GM12878 (cell line): Measurements from ENCODE around the gene CCDC187. TPM values are rescaled to one million over a fixed set of nuclear protein-coding genes. Genes with fewer than 3 reads are reported as not detected.

Experiments
- ATAC-seq: fragments of 200-7000 bp; cut with Tn5 transposase; 3 replicates; pipeline ENCODE4 v1.9.1; 2020; ENCODE audit warnings: mild to moderate bottlenecking, moderate library complexity
- BruUV-seq: library from RNA; stranded (reverse); fragments of 400-500 nt; replicated peaks from 2 replicates; lab custom pipeline; 2021; lab: Mats Ljungman, UMichigan
- CTCF ChIA-PET: fragments of 300-600 bp; sonication (Branson Sonifier 250); formaldehyde crosslinking; extraction: SDS; loops from one replicate; lab custom pipeline; 2021; ENCODE audit warnings: inconsistent platforms; lab: Yijun Ruan, JAX
- POLR2A ChIA-PET: fragments of 350-600 bp; formaldehyde crosslinking; extraction: SDS; loops from one replicate; lab custom pipeline; 2021; ENCODE audit warnings: inconsistent platforms; lab: Charles Lee
- RAD21 ChIA-PET: fragments of 300-600 bp; sonication (Branson Sonifier 250); formaldehyde crosslinking; loops from one replicate; lab custom pipeline; 2023; ENCODE audit warnings: antibody characterized with exemption; ENCODE audit not compliant: unreplicated experiment; lab: Charles Lee
- SMC1A ChIA-PET: fragments of 300-600 bp; sonication (Branson Sonifier 250); formaldehyde crosslinking; loops from one replicate; lab custom pipeline; 2023; ENCODE audit not compliant: unreplicated experiment, uncharacterized antibody; lab: Charles Lee
- DNase-seq: peaks from one replicate; pipeline ENCODE4 v3.0.0-alpha.2; 2011; ENCODE audit warnings: low read depth, low spot score
- FAIRE-seq: peaks from 3 replicates; lab custom pipeline; 2011; peaks lifted over from hg19 to GRCh38; lab: Jason Lieb, UNC
- H2AFZ ChIP-seq: 2 replicates; pipeline ENCODE4 v1.6.0; 2011; ENCODE audit warnings: low read depth, low read length, control low read depth; ENCODE audit not compliant: control insufficient read depth
- H3K27ac ChIP-seq: 2 replicates; pipeline ENCODE4 v1.5.1; 2011; ENCODE audit warnings: control low read depth; ENCODE audit not compliant: control insufficient read depth, insufficient read depth
- H3K27me3 ChIP-seq, 2 experiments: replicated peaks in 1 of 2; 2 replicates each; pipeline versions ENCODE4 v1.6.0 to v1.6.1; 2011; ENCODE audit warnings: low read length in 1 of 2; ENCODE audit not compliant: control insufficient read depth in 2 of 2, insufficient read depth in 2 of 2
- H3K36me3 ChIP-seq, 2 experiments: 2 replicates each; pipeline ENCODE4 v1.5.1; 2011; ENCODE audit warnings: low read length in 1 of 2; ENCODE audit not compliant: control insufficient read depth in 2 of 2, insufficient read depth in 2 of 2
- H3K4me1 ChIP-seq: 2 replicates; pipeline ENCODE4 v1.6.1; 2011; ENCODE audit warnings: mild to moderate bottlenecking, low read length, moderate library complexity, mixed read lengths; ENCODE audit not compliant: control insufficient read depth, insufficient read depth
- H3K4me2 ChIP-seq: 2 replicates; pipeline ENCODE4 v1.6.0; 2011; ENCODE audit warnings: control low read depth; ENCODE audit not compliant: control insufficient read depth, insufficient read depth
- H3K4me3 ChIP-seq: fragments of 200-600 bp; sonication (generic); 2 replicates; pipeline ENCODE4 v1.5.1; 2016
- H3K79me2 ChIP-seq: 2 replicates; pipeline ENCODE4 v1.6.0; 2011; ENCODE audit warnings: low read length; ENCODE audit not compliant: control insufficient read depth, insufficient read depth
- H3K9ac ChIP-seq: 2 replicates; pipeline ENCODE4 v1.8.0; 2011; ENCODE audit warnings: low read length, control low read depth, mixed read lengths; ENCODE audit not compliant: control insufficient read depth, insufficient read depth
- H3K9me3 ChIP-seq: replicated peaks from 3 replicates; pipeline ENCODE4 v1.5.1; 2011; ENCODE audit warnings: mild to moderate bottlenecking, low read length; ENCODE audit not compliant: control insufficient read depth, insufficient read depth
- H4K20me1 ChIP-seq: 2 replicates; pipeline ENCODE4 v1.6.0; 2011; ENCODE audit not compliant: control insufficient read depth, insufficient read depth
- BCL11A ChIP-seq: IDR thresholded peaks from 2 replicates; pipeline ENCODE4 v1.6.1; 2011; ENCODE audit warnings: low read depth, low read length
- EED ChIP-seq: sonication (generic); IDR thresholded peaks from 2 replicates; pipeline ENCODE4 v1.6.1; 2016; ENCODE audit warnings: antibody characterized with exemption, low read depth
- EZH2 ChIP-seq: IDR thresholded peaks from 2 replicates; pipeline ENCODE4 v1.6.1; 2012; ENCODE audit warnings: low read depth, mild to moderate bottlenecking, control low read depth, inconsistent platforms, low read length, borderline replicate concordance; ENCODE audit not compliant: control insufficient read depth
- HDAC2 ChIP-seq: fragments of 200-600 bp; sonication (generic); IDR thresholded peaks from 2 replicates; pipeline ENCODE4 v1.6.1; 2017
- MEF2A ChIP-seq: IDR thresholded peaks from 2 replicates; pipeline ENCODE4 v1.6.1; 2011; ENCODE audit warnings: low read depth, mild to moderate bottlenecking, low read length, moderate library complexity; ENCODE audit not compliant: insufficient read depth
- POLR2AphosphoS5 ChIP-seq: IDR thresholded peaks from 2 replicates; pipeline ENCODE4 v1.6.1; 2011; ENCODE audit warnings: mild to moderate bottlenecking, low read length, inconsistent platforms
- RAD21 ChIP-seq: IDR thresholded peaks from 2 replicates; pipeline ENCODE4 v1.6.1; 2011; ENCODE audit warnings: mild to moderate bottlenecking, low read depth, low read length, moderate library complexity; ENCODE audit not compliant: insufficient read depth
- RAD51 ChIP-seq: fragments of 450-650 bp; IDR thresholded peaks from 2 replicates; pipeline ENCODE4 v1.6.1; 2016; ENCODE audit warnings: moderate library complexity, mild to moderate bottlenecking, inconsistent platforms
- RCOR1 ChIP-seq: conservative IDR thresholded peaks from 2 replicates; pipeline ENCODE4 v1.6.1; 2012; ENCODE audit warnings: low read depth, low read length, improper control_type of control experiment
- SIN3A ChIP-seq: IDR thresholded peaks from 2 replicates; pipeline ENCODE4 v1.6.1; 2012; ENCODE audit warnings: low read depth, low read length, improper control_type of control experiment
- SMAD1 ChIP-seq: fragments of 450-650 bp; IDR thresholded peaks from 2 replicates; pipeline ENCODE4 v1.6.1; 2018; ENCODE audit warnings: mild to moderate bottlenecking, low read depth; ENCODE audit not compliant: partially characterized antibody
- SREBF2 ChIP-seq: IDR thresholded peaks from 2 replicates; pipeline ENCODE4 v1.6.1; 2012; ENCODE audit warnings: mild to moderate bottlenecking, low read length
- STAT1 ChIP-seq: fragments of 450-650 bp; conservative IDR thresholded peaks from 2 replicates; pipeline ENCODE4 v1.6.1; 2014; ENCODE audit warnings: antibody characterized with exemption, mild to moderate bottlenecking
- STAT3 ChIP-seq: IDR thresholded peaks from 2 replicates; pipeline ENCODE4 v1.6.1; 2011; ENCODE audit warnings: low read depth, low read length, improper control_type of control experiment
- TCF7 ChIP-seq: IDR thresholded peaks from 2 replicates; pipeline ENCODE4 v1.6.1; 2014; ENCODE audit warnings: antibody characterized with exemption, borderline replicate concordance
- YY1 ChIP-seq: IDR thresholded peaks from 2 replicates; pipeline ENCODE4 v1.6.1; 2011; ENCODE audit warnings: low read depth, mild to moderate bottlenecking, low read length
- ZBED1 ChIP-seq: IDR thresholded peaks from 2 replicates; pipeline ENCODE4 v1.6.1; 2016; ENCODE audit warnings: borderline replicate concordance
- ZZZ3 ChIP-seq: IDR thresholded peaks from 2 replicates; pipeline ENCODE4 v1.6.1; 2011; ENCODE audit warnings: low read depth; ENCODE audit not compliant: control insufficient read depth, insufficient read length
- WGBS: methylation state at CpG from one replicate; pipeline ENCODE4 v1.1.6; 2016; ENCODE audit warnings: low lambda C conversion rate; ENCODE audit not compliant: insufficient replicate concordance, insufficient coverage; ENCODE audit errors: missing lambda C conversion rate; 5-methylcytosine and 5-hydroxymethylcytosine counted together
- in situ Hi-C: fragments of 300-500 bp; cut with MboI; formaldehyde crosslinking; loops from 9 replicates; pipeline ENCODE4 v1.14.3; 2018; ENCODE audit warnings: mixed read lengths
- intact Hi-C: fragments of 100-400 bp; cut with micrococcal nuclease; formaldehyde crosslinking; loops from one replicate; pipeline ENCODE4 v1.14.2; 2022; ENCODE audit not compliant: unreplicated experiment
- polyA plus RNA-seq, 11 experiments: library from polyadenylated mRNA; depleted of rRNA in 4 of 11; unstranded in 6 of 11; stranded (reverse) in 5 of 11; fragments of >200 nt; fragmentation: Nextera tagmentation in 4 of 11; fragmentation: Illumina TruSeq in 1 of 11; extraction: Ambion mirVana in 4 of 11; extraction: Trizol in 1 of 11; gene quantifications; 1 replicate in 1 of 11; 2 replicates in 10 of 11; pipeline versions ENCODE4 v1.2.1 to v1.2.3, GENCODE V29; 2011 to 2016; ENCODE audit warnings: inconsistent platforms in 2 of 11, missing spikeins in 2 of 11, low read depth in 1 of 11
- total RNA-seq, 4 experiments: library from RNA; depleted of rRNA in 3 of 4; stranded (reverse); fragments of >200 nt in 3 of 4; fragmentation: Illumina TruSeq in 1 of 4; extraction: Trizol in 1 of 4; gene quantifications; 2 replicates each; pipeline versions ENCODE4 v1.2.1 to v1.2.3, GENCODE V29; 2013 to 2021
- TF ChIP-seq, protein P1 (sequence below): fragments of 450-650 bp; IDR thresholded peaks from 2 replicates; pipeline ENCODE4 v1.6.1; 2018; ENCODE audit warnings: borderline replicate concordance, mild to moderate bottlenecking; ENCODE audit not compliant: partially characterized antibody
- TF ChIP-seq, protein P2 (sequence below): IDR thresholded peaks from 2 replicates; pipeline ENCODE4 v1.6.1; 2012; ENCODE audit warnings: mild to moderate bottlenecking, low read depth, low read length

The CCDC187 gene
- total and polyA plus RNA-seq, 10 of the 15 experiments (the other 5 are each of a cell fraction or from before 2014, with no cell fraction given) = 0.04 to 0.23 (median 0.04) TPM; not detected in 7

DNA sequence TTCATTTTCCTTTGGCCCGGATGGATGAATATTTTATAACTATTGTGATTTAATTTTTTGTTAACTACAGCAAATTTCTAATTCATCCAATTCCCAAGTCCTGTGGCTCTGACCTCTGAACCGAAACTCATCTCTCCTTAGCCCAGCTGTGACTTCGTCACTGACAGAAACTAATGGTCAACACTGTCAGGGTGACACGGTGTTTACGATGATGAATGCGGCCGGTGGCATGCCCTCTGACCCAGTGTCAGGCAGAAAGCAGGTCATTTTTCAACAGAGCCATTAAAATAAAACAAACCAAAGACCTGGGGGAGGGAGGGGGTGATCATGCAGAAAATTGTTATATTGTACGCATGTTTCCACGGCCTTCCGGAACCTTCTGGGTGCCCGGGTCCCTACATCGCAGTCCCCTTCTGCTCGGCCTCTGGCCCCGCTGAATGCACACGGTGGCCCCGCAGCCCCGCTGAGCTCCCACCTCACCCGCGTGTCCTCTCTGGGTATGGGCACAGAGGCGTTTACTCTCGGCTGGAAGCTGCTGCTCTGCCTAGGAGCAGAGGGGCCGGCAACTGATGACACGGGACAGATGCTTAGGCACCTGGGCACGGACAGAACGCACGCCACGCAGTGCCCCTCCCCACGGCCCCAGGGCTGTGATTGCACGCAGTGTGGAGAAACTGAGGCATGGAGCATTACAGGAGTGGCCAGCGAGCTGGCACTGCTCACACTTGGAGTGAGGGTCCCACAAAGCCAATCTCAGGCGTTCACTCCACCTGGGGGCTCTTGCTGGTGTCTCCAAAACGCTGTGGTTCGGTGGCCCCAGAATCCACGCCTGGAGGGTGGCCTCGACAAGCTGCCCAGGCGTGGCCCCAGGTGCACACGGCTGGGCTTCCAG, 8.1 kb downstream of the CCDC187 start:
- POLR2A ChIA-PET = no interaction called here
- intact Hi-C loops (no loop called here), in situ Hi-C loops (no loop called here)
- Histone ChIP-seq H3K9ac (no peak overlapping the region), H3K79me2 (no peaks in the 10 kb centered on the region), H3K36me3 (no peaks in the 10 kb centered on the region), H3K27ac (no peak overlapping the region), H3K4me2 (no peak overlapping the region), H3K4me1 (no peaks in the 10 kb centered on the region), H4K20me1 (no peaks in the 10 kb centered on the region), H3K27me3 (no peaks in the 10 kb centered on the region), H3K4me3 (no peak overlapping the region), H2AFZ (no peak overlapping the region), H3K9me3 (no peaks in the 10 kb centered on the region; the same call in 2 of the 3 replicates)
- SMC1A ChIA-PET = no interaction called here
- TF ChIP-seq YY1 (no peak), RAD51 (no peak), STAT3 (no peak), BCL11A (no peak), SMAD1 (no peak), EED (no peak), STAT1 (no peak), EZH2 (no peak), HDAC2 (no peak), MEF2A (no peak), SIN3A (no peak), SREBF2 (no peak), POLR2AphosphoS5 (no peak), ZBED1 (no peak), RCOR1 (no peak), ZZZ3 (no peak), RAD21 (no peak), TCF7 (no peak)
- TF ChIP-seq, protein P1, sequence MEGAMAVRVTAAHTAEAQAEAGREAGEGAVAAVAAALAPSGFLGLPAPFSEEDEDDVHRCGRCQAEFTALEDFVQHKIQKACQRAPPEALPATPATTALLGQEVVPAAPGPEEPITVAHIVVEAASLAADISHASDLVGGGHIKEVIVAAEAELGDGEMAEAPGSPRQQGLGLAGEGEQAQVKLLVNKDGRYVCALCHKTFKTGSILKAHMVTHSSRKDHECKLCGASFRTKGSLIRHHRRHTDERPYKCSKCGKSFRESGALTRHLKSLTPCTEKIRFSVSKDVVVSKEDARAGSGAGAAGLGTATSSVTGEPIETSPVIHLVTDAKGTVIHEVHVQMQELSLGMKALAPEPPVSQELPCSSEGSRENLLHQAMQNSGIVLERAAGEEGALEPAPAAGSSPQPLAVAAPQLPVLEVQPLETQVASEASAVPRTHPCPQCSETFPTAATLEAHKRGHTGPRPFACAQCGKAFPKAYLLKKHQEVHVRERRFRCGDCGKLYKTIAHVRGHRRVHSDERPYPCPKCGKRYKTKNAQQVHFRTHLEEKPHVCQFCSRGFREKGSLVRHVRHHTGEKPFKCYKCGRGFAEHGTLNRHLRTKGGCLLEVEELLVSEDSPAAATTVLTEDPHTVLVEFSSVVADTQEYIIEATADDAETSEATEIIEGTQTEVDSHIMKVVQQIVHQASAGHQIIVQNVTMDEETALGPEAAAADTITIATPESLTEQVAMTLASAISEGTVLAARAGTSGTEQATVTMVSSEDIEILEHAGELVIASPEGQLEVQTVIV = no peak
- TF ChIP-seq, protein P2, sequence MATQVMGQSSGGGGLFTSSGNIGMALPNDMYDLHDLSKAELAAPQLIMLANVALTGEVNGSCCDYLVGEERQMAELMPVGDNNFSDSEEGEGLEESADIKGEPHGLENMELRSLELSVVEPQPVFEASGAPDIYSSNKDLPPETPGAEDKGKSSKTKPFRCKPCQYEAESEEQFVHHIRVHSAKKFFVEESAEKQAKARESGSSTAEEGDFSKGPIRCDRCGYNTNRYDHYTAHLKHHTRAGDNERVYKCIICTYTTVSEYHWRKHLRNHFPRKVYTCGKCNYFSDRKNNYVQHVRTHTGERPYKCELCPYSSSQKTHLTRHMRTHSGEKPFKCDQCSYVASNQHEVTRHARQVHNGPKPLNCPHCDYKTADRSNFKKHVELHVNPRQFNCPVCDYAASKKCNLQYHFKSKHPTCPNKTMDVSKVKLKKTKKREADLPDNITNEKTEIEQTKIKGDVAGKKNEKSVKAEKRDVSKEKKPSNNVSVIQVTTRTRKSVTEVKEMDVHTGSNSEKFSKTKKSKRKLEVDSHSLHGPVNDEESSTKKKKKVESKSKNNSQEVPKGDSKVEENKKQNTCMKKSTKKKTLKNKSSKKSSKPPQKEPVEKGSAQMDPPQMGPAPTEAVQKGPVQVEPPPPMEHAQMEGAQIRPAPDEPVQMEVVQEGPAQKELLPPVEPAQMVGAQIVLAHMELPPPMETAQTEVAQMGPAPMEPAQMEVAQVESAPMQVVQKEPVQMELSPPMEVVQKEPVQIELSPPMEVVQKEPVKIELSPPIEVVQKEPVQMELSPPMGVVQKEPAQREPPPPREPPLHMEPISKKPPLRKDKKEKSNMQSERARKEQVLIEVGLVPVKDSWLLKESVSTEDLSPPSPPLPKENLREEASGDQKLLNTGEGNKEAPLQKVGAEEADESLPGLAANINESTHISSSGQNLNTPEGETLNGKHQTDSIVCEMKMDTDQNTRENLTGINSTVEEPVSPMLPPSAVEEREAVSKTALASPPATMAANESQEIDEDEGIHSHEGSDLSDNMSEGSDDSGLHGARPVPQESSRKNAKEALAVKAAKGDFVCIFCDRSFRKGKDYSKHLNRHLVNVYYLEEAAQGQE = no peak
- DNase-seq (no peak), ATAC-seq (no peak), FAIRE-seq (no peak)
- no TSS peak for BruUV-seq
- CTCF ChIA-PET = no interaction called here
- RAD21 ChIA-PET = no interaction called here
- WGBS = 60% methylated on average over 37 of the region's 37 CpGs
